Fibroblast of lung (primary cell): ENCODE data around the gene ANKS1A. TPM values are rescaled to one million over a fixed set of nuclear protein-coding genes. Genes with fewer than 3 reads are reported as not detected.

Source experiments
- DNase-seq, 2 donors: peaks; one replicate each; pipeline versions ENCODE4 v3.0.0 to v3.0.0-alpha.2; 2010; ENCODE audit warnings: low read depth in 2 of 2
- H2AFZ ChIP-seq: 2 replicates; pipeline ENCODE4 v1.5.1; 2012; ENCODE audit warnings: low read length, control low read depth, inconsistent platforms
- H3K27ac ChIP-seq: 2 replicates; pipeline ENCODE4 v1.5.1; 2011; ENCODE audit warnings: low read length, control low read depth; ENCODE audit not compliant: insufficient read depth
- H3K27me3 ChIP-seq: 2 replicates; pipeline ENCODE4 v1.5.1; 2011; ENCODE audit warnings: mild to moderate bottlenecking, low read length; ENCODE audit not compliant: control insufficient read depth, insufficient read depth
- H3K36me3 ChIP-seq: 2 replicates; pipeline ENCODE4 v1.5.1; 2011; ENCODE audit warnings: low read length; ENCODE audit not compliant: control insufficient read depth, insufficient read depth
- H3K4me1 ChIP-seq: 2 replicates; pipeline ENCODE4 v1.5.1; 2011; ENCODE audit warnings: low read length; ENCODE audit not compliant: control insufficient read depth, insufficient read depth; ENCODE audit errors: extremely low read depth
- H3K4me2 ChIP-seq: 2 replicates; pipeline ENCODE4 v1.5.1; 2011; ENCODE audit warnings: low read length, control low read depth; ENCODE audit not compliant: insufficient read depth; ENCODE audit errors: extremely low read depth
- H3K4me3 ChIP-seq, 4 experiments: fragments of 200-600 bp in 1 of 4; sonication (generic) in 1 of 4; replicated peaks in 1 of 4; 2 replicates each; pipeline ENCODE4 v1.5.1; 2011 to 2016; ENCODE audit warnings: low read length in 4 of 4, low read depth in 3 of 4, mild to moderate bottlenecking in 3 of 4, control low read depth in 2 of 4, inconsistent platforms in 1 of 4, mixed read lengths in 1 of 4; ENCODE audit not compliant: insufficient read depth in 1 of 4; ENCODE audit errors: control extremely low read depth in 1 of 4
- H3K79me2 ChIP-seq: 2 replicates; pipeline ENCODE4 v1.5.1; 2012; ENCODE audit warnings: mild to moderate bottlenecking, low read length, inconsistent platforms; ENCODE audit not compliant: control insufficient read depth, insufficient read depth
- H3K9ac ChIP-seq: 2 replicates; pipeline ENCODE4 v1.5.1; 2011; ENCODE audit warnings: mild to moderate bottlenecking, low read length, control low read depth; ENCODE audit not compliant: insufficient read depth
- H3K9me3 ChIP-seq: 2 replicates; pipeline ENCODE4 v1.5.1; 2012; ENCODE audit warnings: low read depth, low read length; ENCODE audit not compliant: control insufficient read depth, insufficient read depth
- H4K20me1 ChIP-seq: 2 replicates; pipeline ENCODE4 v1.5.1; 2011; ENCODE audit warnings: low read length; ENCODE audit not compliant: control insufficient read depth, insufficient read depth; ENCODE audit errors: extremely low read depth
- CTCF ChIP-seq, 2 donors: IDR thresholded peaks in 1 of 2; conservative IDR thresholded peaks in 1 of 2; 1 replicate in 1 of 2; 2 replicates in 1 of 2; pipeline ENCODE4 v1.5.1; 2011 to 2012; ENCODE audit warnings: low read length in 2 of 2, control low read depth in 1 of 2, inconsistent platforms in 1 of 2, low read depth in 1 of 2, mild to moderate bottlenecking in 1 of 2
- EZH2 ChIP-seq: IDR thresholded peaks from 2 replicates; pipeline ENCODE4 v1.5.1; 2012; ENCODE audit warnings: low read length, control low read depth, mild to moderate bottlenecking; ENCODE audit errors: missing control alignments
- polyA plus RNA-seq, 2 donors: library from polyadenylated mRNA; depleted of rRNA in 1 of 2; stranded (reverse) in 1 of 2; unstranded in 1 of 2; fragments of >200 nt; gene quantifications; 2 replicates each; pipeline ENCODE4 v1.2.1, GENCODE V29; 2011 to 2012; ENCODE audit warnings: missing spikeins in 1 of 2
- total RNA-seq: library from RNA; depleted of rRNA; stranded (reverse); fragments of >200 nt; gene quantifications from 2 replicates; pipeline ENCODE4 v1.2.1, GENCODE V29; 2014

The ANKS1A gene
- total and polyA plus RNA-seq, 2 donors (not counting 1 experiment from before 2014, with no cell fraction given), result 3.6 to 7.8 TPM

- no peak for TF ChIP-seq CTCF (conservative IDR thresholded peaks at IDR 0.05 in 1 of 2, IDR thresholded peaks at IDR 0.05 in 1 of 2; ENCODE audit: low read depth in 1 of 2, low read length in 2 of 2)
- TF ChIP-seq EZH2, result no peak
- H3K79me2 ChIP-seq, result no peaks in the 10 kb centered on the region
- H3K36me3 ChIP-seq, result peaks cover 2% of the 10 kb centered on the region
- H2AFZ ChIP-seq, result no peak overlapping the region
- H3K4me2 ChIP-seq, result no peak overlapping the region
- DNase-seq, result no peak
- no peaks in the 10 kb centered on the region for H3K4me1 ChIP-seq
- H3K9me3 ChIP-seq, result no peaks in the 10 kb centered on the region
- H4K20me1 ChIP-seq, result no peaks in the 10 kb centered on the region
- no peak overlapping the region for H3K4me3 ChIP-seq
- no peak overlapping the region for H3K27ac ChIP-seq
- no peaks in the 10 kb centered on the region for H3K27me3 ChIP-seq
- no peak overlapping the region for H3K9ac ChIP-seq
Observed at GRCh38 chr6:34864007-34864406, 25.0 kb upstream of the ANKS1A start.

- no peaks in the 10 kb centered on the region for H3K9me3 ChIP-seq
- H3K4me3 ChIP-seq, result no peak overlapping the region
- no peak overlapping the region for H2AFZ ChIP-seq
- H3K4me2 ChIP-seq, result no peak overlapping the region
- no peak overlapping the region for H3K27ac ChIP-seq
- H3K9ac ChIP-seq, result no peak overlapping the region
- DNase-seq, result no peak
- H3K36me3 ChIP-seq, result peaks cover 2% of the 10 kb centered on the region
- no peaks in the 10 kb centered on the region for H3K27me3 ChIP-seq
- TF ChIP-seq EZH2 (no peak), CTCF (conservative IDR thresholded peaks at IDR 0.05 in 1 of 2, IDR thresholded peaks at IDR 0.05 in 1 of 2; ENCODE audit: low read depth in 1 of 2, low read length in 2 of 2) (no peak)
- H3K79me2 ChIP-seq, result no peaks in the 10 kb centered on the region
- H4K20me1 ChIP-seq, result no peaks in the 10 kb centered on the region
- H3K4me1 ChIP-seq, result no peaks in the 10 kb centered on the region
Observed at GRCh38 chr6:34865107-34865506, 23.9 kb upstream of the ANKS1A start.

GRCh38 chr6:34866509-34866908, 22.5 kb upstream of the ANKS1A start:
- DNase-seq, result no peak
- H3K27me3 ChIP-seq, result no peaks in the 10 kb centered on the region
- no peak overlapping the region for H3K9ac ChIP-seq
- no peak overlapping the region for H3K4me3 ChIP-seq
- no peaks in the 10 kb centered on the region for H3K4me1 ChIP-seq
- H3K9me3 ChIP-seq, result no peaks in the 10 kb centered on the region
- TF ChIP-seq EZH2 (no peak), CTCF (conservative IDR thresholded peaks at IDR 0.05 in 1 of 2, IDR thresholded peaks at IDR 0.05 in 1 of 2; ENCODE audit: low read depth in 1 of 2, low read length in 2 of 2) (no peak)
- no peak overlapping the region for H3K27ac ChIP-seq
- H3K36me3 ChIP-seq, result peaks cover 2% of the 10 kb centered on the region
- H3K79me2 ChIP-seq, result no peaks in the 10 kb centered on the region
- no peak overlapping the region for H3K4me2 ChIP-seq
- no peaks in the 10 kb centered on the region for H4K20me1 ChIP-seq
- H2AFZ ChIP-seq, result no peak overlapping the region
